Measurements from ENCODE around the gene OSCP1.
A peak's percentile ranks its signal among the peaks of the same experiment; 100 is the strongest.

The OSCP1 gene

GRCh38 chr1:36402504-36402890 lies 47.8 kb downstream of the OSCP1 start:
- DNase-seq (ENCODE audit: low spot score): no peak

- DNase-seq (ENCODE audit: low spot score): no peak
Measured at GRCh38 chr1:36401602-36402503, 48.4 kb downstream of the OSCP1 start.

- peak; percentile 61 for DNase-seq (ENCODE audit: low spot score)
Measured at GRCh38 chr1:36400825-36401601, 49.2 kb downstream of the OSCP1 start.

GRCh38 chr1:36400514-36400824 lies 49.8 kb downstream of the OSCP1 start:
- no peak for DNase-seq (ENCODE audit: low spot score)

- DNase-seq (ENCODE audit: low spot score): no peak
Measured at GRCh38 chr1:36398370-36398977, 51.8 kb downstream of the OSCP1 start.

GRCh38 chr1:36397378-36398230 lies 52.6 kb downstream of the OSCP1 start, which contains the start of gene LSM10:
LSM10 (minus strand) TSS chr1:36397908; CDS start chr1:36394129, 3,779 bp downstream.
- DNase-seq (ENCODE audit: low spot score): peak; percentile 85

GRCh38 chr1:36397083-36397377 lies 53.2 kb downstream of the OSCP1 start:
- DNase-seq (ENCODE audit: low spot score): no peak

- DNase-seq (ENCODE audit: low spot score): no peak
Measured at GRCh38 chr1:36396359-36396758, 53.9 kb downstream of the OSCP1 start.

GRCh38 chr1:36393686-36394085 lies 56.6 kb downstream of the OSCP1 start:
- DNase-seq (ENCODE audit: low spot score): no peak

- no peak for DNase-seq (ENCODE audit: low spot score)
Measured at GRCh38 chr1:36392836-36393235, 57.4 kb downstream of the OSCP1 start.

- no peak for DNase-seq (ENCODE audit: low spot score)
Measured at GRCh38 chr1:36391271-36391670, 59.0 kb downstream of the OSCP1 start.

GRCh38 chr1:36390411-36390810 lies 59.8 kb downstream of the OSCP1 start:
- DNase-seq (ENCODE audit: low spot score): no peak

GRCh38 chr1:36389999-36390398 lies 60.3 kb downstream of the OSCP1 start:
- DNase-seq (ENCODE audit: low spot score): no peak

GRCh38 chr1:36389261-36389660 lies 61.0 kb downstream of the OSCP1 start:
- no peak for DNase-seq (ENCODE audit: low spot score)

GRCh38 chr1:36387141-36387949 lies 62.9 kb downstream of the OSCP1 start:
- DNase-seq (ENCODE audit: low spot score): no peak

GRCh38 chr1:36386265-36387140 lies 63.7 kb downstream of the OSCP1 start:
- DNase-seq (ENCODE audit: low spot score): peak; percentile 68

- DNase-seq (ENCODE audit: low spot score): peak; percentile 98
Measured at GRCh38 chr1:36385410-36386264, 64.6 kb downstream of the OSCP1 start, which contains the start of gene STK40. STK40 (minus strand) TSS chr1:36385924; CDS start chr1:36361332, 24,592 bp downstream.

GRCh38 chr1:36384542-36385409 lies 65.5 kb downstream of the OSCP1 start:
- DNase-seq (ENCODE audit: low spot score): peak; percentile 27

Measured in SK-N-DZ (cell line).